Bronchial epithelial cell (primary cell): ENCODE results near the gene NEB. TPM values are rescaled to one million over a fixed set of nuclear protein-coding genes. Genes with fewer than 3 reads are reported as not detected.
"Not testable (repeated sequence)": the region's sequence is repeated elsewhere in the genome, so short reads cannot be mapped to it uniquely, and the experiment has no call there.

ENCODE experiments used
- DNase-seq: peaks from one replicate; pipeline ENCODE4 v3.0.0-alpha.2; 2010; ENCODE audit warnings: low read depth
- FAIRE-seq: peaks from 2 replicates; lab custom pipeline; 2011; peaks lifted over from hg19 to GRCh38; lab: Jason Lieb, UNC
- H3K27me3 ChIP-seq: 2 replicates; pipeline ENCODE4 v1.5.1; 2011; ENCODE audit warnings: low read length; ENCODE audit not compliant: control insufficient read depth, insufficient read depth
- H3K36me3 ChIP-seq: 2 replicates; pipeline ENCODE4 v1.5.1; 2011; ENCODE audit warnings: low read length; ENCODE audit not compliant: control insufficient read depth, insufficient read depth
- H3K4me3 ChIP-seq: 2 replicates; pipeline ENCODE4 v1.5.1; 2011; ENCODE audit warnings: mild to moderate bottlenecking, low read depth, low read length, control low read depth
- total RNA-seq: library from RNA; depleted of rRNA; stranded (reverse); fragments of >200 nt; gene quantifications from 2 replicates; pipeline ENCODE4 v1.2.1, GENCODE V29; 2014
- TF ChIP-seq, protein P1 (sequence below): IDR thresholded peaks from 2 replicates; pipeline ENCODE4 v1.5.1; 2011; ENCODE audit warnings: mild to moderate bottlenecking, moderate library complexity, low read length, control low read depth, inconsistent platforms; ENCODE audit not compliant: insufficient read depth, severe bottlenecking

The NEB gene
- total RNA-seq, 1 donor from 2014 or later, result 0.26 TPM

DNA sequence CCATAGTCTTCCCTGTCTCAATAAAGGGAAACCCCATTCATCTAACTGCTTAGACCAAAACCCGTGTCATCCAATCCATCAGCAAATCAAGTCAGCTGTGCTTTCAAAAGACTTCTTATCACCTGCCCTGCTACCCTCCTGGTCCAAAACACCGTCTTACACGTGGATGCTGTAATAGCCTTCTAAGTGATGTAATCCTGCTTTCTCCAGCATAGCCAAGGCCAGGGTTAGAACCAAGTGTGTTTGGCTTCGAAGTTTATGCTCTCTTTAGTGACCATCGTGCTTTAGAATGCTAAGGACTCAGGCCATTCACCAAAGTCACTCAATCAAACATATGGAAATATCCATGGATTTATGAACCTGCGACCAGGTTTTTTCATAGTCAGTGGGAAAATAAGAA is 25.5 kb downstream of the NEB start:
- TF ChIP-seq, protein P1, sequence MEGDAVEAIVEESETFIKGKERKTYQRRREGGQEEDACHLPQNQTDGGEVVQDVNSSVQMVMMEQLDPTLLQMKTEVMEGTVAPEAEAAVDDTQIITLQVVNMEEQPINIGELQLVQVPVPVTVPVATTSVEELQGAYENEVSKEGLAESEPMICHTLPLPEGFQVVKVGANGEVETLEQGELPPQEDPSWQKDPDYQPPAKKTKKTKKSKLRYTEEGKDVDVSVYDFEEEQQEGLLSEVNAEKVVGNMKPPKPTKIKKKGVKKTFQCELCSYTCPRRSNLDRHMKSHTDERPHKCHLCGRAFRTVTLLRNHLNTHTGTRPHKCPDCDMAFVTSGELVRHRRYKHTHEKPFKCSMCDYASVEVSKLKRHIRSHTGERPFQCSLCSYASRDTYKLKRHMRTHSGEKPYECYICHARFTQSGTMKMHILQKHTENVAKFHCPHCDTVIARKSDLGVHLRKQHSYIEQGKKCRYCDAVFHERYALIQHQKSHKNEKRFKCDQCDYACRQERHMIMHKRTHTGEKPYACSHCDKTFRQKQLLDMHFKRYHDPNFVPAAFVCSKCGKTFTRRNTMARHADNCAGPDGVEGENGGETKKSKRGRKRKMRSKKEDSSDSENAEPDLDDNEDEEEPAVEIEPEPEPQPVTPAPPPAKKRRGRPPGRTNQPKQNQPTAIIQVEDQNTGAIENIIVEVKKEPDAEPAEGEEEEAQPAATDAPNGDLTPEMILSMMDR, result no peak
- Histone ChIP-seq H3K27me3 (no peaks in the 10 kb centered on the region), H3K4me3 (no peak overlapping the region), H3K36me3 (no peaks in the 10 kb centered on the region)
- DNase-seq (no peak), FAIRE-seq (peak; percentile 28)

DNA sequence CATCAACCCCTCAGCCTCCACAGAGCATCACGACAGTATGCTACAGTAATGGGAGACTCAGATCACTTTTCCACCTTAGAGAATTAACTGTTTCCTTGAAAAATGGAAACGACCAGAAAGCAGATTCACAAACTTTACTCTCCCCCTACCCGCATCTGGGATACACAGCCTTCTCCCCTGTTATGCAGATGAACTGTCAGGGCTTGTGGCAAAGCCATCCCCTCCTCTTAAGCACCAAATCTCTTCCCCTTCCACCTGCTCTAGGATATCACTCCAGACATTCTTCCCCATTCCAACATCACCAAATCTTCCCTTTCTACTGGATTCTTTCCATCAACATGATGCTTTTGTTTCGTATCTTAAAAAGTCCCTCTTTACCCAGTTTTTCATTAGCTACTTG is 26.4 kb downstream of the NEB start:
- Histone ChIP-seq H3K27me3 (no peaks in the 10 kb centered on the region), H3K36me3 (no peaks in the 10 kb centered on the region), H3K4me3 (no peak overlapping the region)
- no peak for DNase-seq
- FAIRE-seq, result no peak
- TF ChIP-seq, protein P1, result no peak

DNA sequence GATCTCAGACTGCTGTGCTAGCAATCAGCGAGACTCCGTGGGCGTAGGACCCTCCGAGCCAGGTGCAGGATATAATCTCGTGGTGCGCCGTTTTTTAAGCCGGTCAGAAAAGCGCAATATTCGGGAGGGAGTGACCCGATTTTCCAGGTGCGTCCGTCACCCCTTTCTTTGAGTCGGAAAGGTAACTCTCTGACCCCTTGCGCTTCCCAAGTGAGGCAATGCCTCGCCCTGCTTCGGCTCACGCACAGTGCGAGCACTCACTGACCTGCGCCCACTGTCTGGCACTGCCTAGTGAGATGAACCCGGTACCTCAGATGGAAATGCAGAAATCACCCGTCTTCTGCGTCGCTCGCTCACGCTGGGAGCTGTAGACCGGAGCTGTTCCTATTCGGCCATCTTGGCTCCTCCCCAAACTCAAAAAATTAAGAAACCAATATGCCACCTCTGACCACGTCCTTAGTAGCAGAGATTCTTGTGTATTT is 29.8 kb downstream of the NEB start:
- not testable (repeated sequence) for FAIRE-seq, DNase-seq, H3K27me3 ChIP-seq, H3K36me3 ChIP-seq, H3K4me3 ChIP-seq

DNA sequence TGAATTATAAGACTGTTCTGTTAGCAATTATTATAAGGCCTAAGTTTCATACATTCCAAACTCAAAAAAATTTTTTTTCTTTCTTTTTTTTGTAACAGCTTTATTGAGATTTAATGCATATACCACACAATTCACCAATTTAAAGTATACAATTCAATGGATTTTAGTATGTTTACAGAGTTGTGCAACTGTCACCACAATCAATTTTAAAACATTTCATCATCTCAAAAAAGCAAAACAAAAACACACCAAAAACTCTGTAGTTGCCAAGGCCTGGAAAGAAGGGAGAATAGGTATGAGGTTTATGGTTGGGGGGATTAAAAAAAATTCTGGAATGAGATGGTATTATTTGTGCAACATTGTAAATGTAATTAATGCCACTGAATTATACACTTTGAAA is 36.1 kb downstream of the NEB start:
- not testable (repeated sequence) for H3K27me3 ChIP-seq, FAIRE-seq, H3K36me3 ChIP-seq, DNase-seq, H3K4me3 ChIP-seq

DNA sequence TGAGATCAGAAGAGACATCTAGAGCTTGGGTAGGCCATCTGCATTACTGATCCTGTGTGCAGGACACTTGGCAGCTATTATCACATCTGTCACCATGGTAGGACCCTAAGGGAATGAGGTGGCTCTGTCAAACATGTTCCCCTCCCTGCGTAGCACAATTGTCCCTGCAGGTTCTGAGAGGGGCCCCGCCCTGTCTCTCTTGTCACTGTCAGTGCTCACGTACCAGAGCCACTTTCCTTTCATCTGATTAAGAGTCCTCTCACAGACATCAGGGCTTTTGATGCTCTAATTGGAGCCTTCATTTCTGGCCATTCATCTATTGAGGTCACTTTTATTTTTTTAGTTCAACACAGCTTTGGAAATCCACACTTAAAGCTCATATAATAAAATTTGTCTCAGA is 38.5 kb downstream of the NEB start:
- Histone ChIP-seq H3K4me3 (no peak overlapping the region), H3K27me3 (no peaks in the 10 kb centered on the region), H3K36me3 (no peaks in the 10 kb centered on the region)
- TF ChIP-seq, protein P1, result no peak
- FAIRE-seq, result no peak
- DNase-seq, result no peak

DNA sequence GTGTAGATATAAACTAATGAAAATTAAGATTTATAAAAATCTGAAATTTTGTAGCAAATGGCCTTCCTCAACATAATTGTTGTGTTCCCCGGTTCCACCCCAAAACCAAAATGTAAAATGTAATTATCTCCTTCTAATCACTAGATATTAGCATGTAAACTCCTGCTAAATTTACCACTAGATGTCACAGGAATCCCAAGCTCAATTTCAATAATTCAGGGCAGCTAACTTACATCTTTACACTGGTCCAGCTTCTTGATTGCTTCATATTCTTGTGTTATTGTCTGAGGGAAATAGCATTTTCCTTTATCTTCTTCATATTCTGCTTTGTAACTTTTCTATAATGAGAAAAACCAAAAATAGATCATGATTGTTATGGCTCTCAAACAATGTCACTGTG is 42.6 kb downstream of the NEB start:
- no peak for DNase-seq
- no peak for FAIRE-seq
- Histone ChIP-seq H3K36me3 (no peaks in the 10 kb centered on the region), H3K27me3 (no peaks in the 10 kb centered on the region), H3K4me3 (no peak overlapping the region)
- TF ChIP-seq, protein P1, result no peak

DNA sequence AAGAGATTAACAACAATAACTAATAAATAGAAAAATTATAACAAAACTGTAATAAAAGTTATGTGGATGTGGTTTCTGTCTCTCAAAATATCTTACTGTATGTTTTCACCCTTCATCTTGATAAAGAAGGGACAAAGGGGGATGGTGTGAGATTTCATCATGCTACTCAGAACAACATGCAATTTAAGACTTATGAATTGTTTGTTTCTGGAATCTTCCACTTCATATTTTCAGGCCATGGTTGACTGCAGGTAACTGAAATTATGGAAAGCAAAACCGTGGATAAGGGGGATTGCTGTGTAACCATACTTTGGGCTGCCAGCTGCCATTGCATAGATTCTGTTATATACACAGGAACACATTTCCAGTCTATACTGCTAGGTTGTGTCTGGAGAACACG is 45.6 kb downstream of the NEB start:
- no peak overlapping the region for H3K4me3 ChIP-seq
- DNase-seq (no peak), FAIRE-seq (no peak)
- no peaks in the 10 kb centered on the region for H3K27me3 ChIP-seq
- TF ChIP-seq, protein P1, result no peak
- no peaks in the 10 kb centered on the region for H3K36me3 ChIP-seq
